Astrocyte (in vitro differentiated cells and primary cell): ENCODE results near the gene GABRR3. TPM values are rescaled to one million over a fixed set of nuclear protein-coding genes. Genes with fewer than 3 reads are reported as not detected.

Experiments used
- DNase-seq: peaks from one replicate; pipeline ENCODE4 v3.0.0-alpha.2; 2010; ENCODE audit warnings: low read depth
- FAIRE-seq: peaks from 2 replicates; lab custom pipeline; 2011; peaks lifted over from hg19 to GRCh38; lab: Jason Lieb, UNC
- H2AFZ ChIP-seq: 2 replicates; pipeline ENCODE4 v1.6.0; 2012; ENCODE audit warnings: low read depth, low read length, inconsistent platforms
- H3K27ac ChIP-seq: 2 replicates; pipeline ENCODE4 v1.5.1; 2011; ENCODE audit warnings: low read depth, low read length, inconsistent platforms
- H3K27me3 ChIP-seq: 2 replicates; pipeline ENCODE4 v1.6.0; 2011; ENCODE audit warnings: low read length, inconsistent platforms; ENCODE audit not compliant: insufficient read depth
- H3K36me3 ChIP-seq: 2 replicates; pipeline ENCODE4 v1.5.1; 2011; ENCODE audit warnings: low read length, inconsistent platforms; ENCODE audit not compliant: insufficient read depth
- H3K4me1 ChIP-seq: 2 replicates; pipeline ENCODE4 v1.5.1; 2011; ENCODE audit warnings: low read length, inconsistent platforms; ENCODE audit not compliant: insufficient read depth
- H3K4me2 ChIP-seq: 2 replicates; pipeline ENCODE4 v1.6.0; 2012; ENCODE audit warnings: low read length, inconsistent platforms
- H3K4me3 ChIP-seq: 2 replicates; pipeline ENCODE4 v1.5.1; 2011; ENCODE audit warnings: low read depth, mild to moderate bottlenecking, low read length, inconsistent platforms; ENCODE audit not compliant: insufficient read depth
- H3K79me2 ChIP-seq: 2 replicates; pipeline ENCODE4 v1.6.0; 2012; ENCODE audit warnings: mild to moderate bottlenecking, low read length, inconsistent platforms; ENCODE audit not compliant: insufficient read depth
- H3K9ac ChIP-seq: 2 replicates; pipeline ENCODE4 v1.6.0; 2012; ENCODE audit warnings: mild to moderate bottlenecking, low read length, inconsistent platforms
- H3K9me3 ChIP-seq: 2 replicates; pipeline ENCODE4 v1.5.1; 2012; ENCODE audit warnings: low read depth, mild to moderate bottlenecking, low read length, inconsistent platforms; ENCODE audit not compliant: insufficient read depth
- H4K20me1 ChIP-seq: 2 replicates; pipeline ENCODE4 v1.6.0; 2012; ENCODE audit warnings: low read length, inconsistent platforms; ENCODE audit not compliant: insufficient read depth
- H3K27ac Mint-ChIP-seq: one replicate; pipeline ENCODE4 v1.8.0; 2021; ENCODE audit warnings: mild to moderate bottlenecking, mixed read lengths; ENCODE audit not compliant: unreplicated experiment
- H3K27me3 Mint-ChIP-seq: one replicate; pipeline ENCODE4 v1.8.0; 2021; ENCODE audit warnings: low read depth, mixed read lengths; ENCODE audit not compliant: unreplicated experiment
- H3K36me3 Mint-ChIP-seq: one replicate; pipeline ENCODE4 v1.8.0; 2021; ENCODE audit warnings: low read depth, mixed read lengths; ENCODE audit not compliant: unreplicated experiment
- H3K4me1 Mint-ChIP-seq: one replicate; pipeline ENCODE4 v1.8.0; 2021; ENCODE audit warnings: low read depth, mixed read lengths; ENCODE audit not compliant: unreplicated experiment
- H3K4me3 Mint-ChIP-seq: one replicate; pipeline ENCODE4 v1.8.0; 2021; ENCODE audit warnings: mild to moderate bottlenecking, moderate library complexity, mixed read lengths; ENCODE audit not compliant: unreplicated experiment
- H3K9me3 Mint-ChIP-seq: one replicate; pipeline ENCODE4 v1.8.0; 2021; ENCODE audit warnings: mild to moderate bottlenecking, mixed read lengths; ENCODE audit not compliant: unreplicated experiment
- EZH2 ChIP-seq: IDR thresholded peaks from 2 replicates; pipeline ENCODE4 v1.6.1; 2012; ENCODE audit warnings: mild to moderate bottlenecking, low read length, inconsistent platforms; ENCODE audit not compliant: insufficient read depth
- total RNA-seq: library from RNA; stranded (reverse); gene quantifications from 2 replicates; pipeline ENCODE4 v1.2.1, GENCODE V29; 2021
- TF ChIP-seq, protein P1 (sequence below): IDR thresholded peaks from 2 replicates; pipeline ENCODE4 v1.5.1; 2011; ENCODE audit warnings: low read depth, mild to moderate bottlenecking, inconsistent platforms, low read length, moderate library complexity; ENCODE audit not compliant: insufficient read depth

Gene GABRR3
- total RNA-seq, 1 donor from 2014 or later, result not detected

DNA sequence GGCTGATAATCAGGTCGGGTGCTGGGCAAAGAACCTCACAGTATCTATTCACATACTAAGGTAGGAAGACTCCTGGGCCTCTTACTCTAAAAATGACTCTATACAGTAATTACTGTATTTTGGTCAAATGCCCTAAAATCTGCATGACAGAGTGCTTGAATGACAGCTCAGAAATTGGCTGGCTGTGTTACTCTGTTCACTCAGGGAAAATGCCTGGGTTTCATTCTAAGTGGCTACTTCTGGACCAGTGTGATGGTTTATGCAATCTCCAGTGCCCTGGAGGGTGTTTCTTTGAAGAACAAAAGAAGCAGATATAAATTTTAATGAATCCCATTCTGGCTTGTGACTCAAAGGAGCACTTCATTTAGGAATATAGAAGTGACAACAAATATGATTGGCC lies 2.2 kb downstream of the GABRR3 start:
- no peaks in the 10 kb centered on the region for H3K36me3 ChIP-seq
- H3K4me3 ChIP-seq, result no peak overlapping the region
- no peaks in the 10 kb centered on the region for H3K4me1 ChIP-seq
- FAIRE-seq (no peak), DNase-seq (no peak)
- H3K27ac Mint-ChIP-seq, result no peak overlapping the region
- no peaks in the 10 kb centered on the region for H3K9me3 Mint-ChIP-seq
- no peaks in the 10 kb centered on the region for H3K79me2 ChIP-seq
- H3K9ac ChIP-seq, result no peak overlapping the region
- peaks cover 2% of the 10 kb centered on the region for H3K4me1 Mint-ChIP-seq
- TF ChIP-seq, protein P1, sequence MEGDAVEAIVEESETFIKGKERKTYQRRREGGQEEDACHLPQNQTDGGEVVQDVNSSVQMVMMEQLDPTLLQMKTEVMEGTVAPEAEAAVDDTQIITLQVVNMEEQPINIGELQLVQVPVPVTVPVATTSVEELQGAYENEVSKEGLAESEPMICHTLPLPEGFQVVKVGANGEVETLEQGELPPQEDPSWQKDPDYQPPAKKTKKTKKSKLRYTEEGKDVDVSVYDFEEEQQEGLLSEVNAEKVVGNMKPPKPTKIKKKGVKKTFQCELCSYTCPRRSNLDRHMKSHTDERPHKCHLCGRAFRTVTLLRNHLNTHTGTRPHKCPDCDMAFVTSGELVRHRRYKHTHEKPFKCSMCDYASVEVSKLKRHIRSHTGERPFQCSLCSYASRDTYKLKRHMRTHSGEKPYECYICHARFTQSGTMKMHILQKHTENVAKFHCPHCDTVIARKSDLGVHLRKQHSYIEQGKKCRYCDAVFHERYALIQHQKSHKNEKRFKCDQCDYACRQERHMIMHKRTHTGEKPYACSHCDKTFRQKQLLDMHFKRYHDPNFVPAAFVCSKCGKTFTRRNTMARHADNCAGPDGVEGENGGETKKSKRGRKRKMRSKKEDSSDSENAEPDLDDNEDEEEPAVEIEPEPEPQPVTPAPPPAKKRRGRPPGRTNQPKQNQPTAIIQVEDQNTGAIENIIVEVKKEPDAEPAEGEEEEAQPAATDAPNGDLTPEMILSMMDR, result no peak
- TF ChIP-seq EZH2, result no peak
- H3K27me3 ChIP-seq, result no peaks in the 10 kb centered on the region
- no peak overlapping the region for H3K4me3 Mint-ChIP-seq
- H3K9me3 ChIP-seq, result no peaks in the 10 kb centered on the region
- no peaks in the 10 kb centered on the region for H3K27me3 Mint-ChIP-seq
- H4K20me1 ChIP-seq, result no peaks in the 10 kb centered on the region
- H3K36me3 Mint-ChIP-seq, result no peaks in the 10 kb centered on the region
- no peak overlapping the region for H3K4me2 ChIP-seq
- no peak overlapping the region for H3K27ac ChIP-seq
- no peak overlapping the region for H2AFZ ChIP-seq

DNA sequence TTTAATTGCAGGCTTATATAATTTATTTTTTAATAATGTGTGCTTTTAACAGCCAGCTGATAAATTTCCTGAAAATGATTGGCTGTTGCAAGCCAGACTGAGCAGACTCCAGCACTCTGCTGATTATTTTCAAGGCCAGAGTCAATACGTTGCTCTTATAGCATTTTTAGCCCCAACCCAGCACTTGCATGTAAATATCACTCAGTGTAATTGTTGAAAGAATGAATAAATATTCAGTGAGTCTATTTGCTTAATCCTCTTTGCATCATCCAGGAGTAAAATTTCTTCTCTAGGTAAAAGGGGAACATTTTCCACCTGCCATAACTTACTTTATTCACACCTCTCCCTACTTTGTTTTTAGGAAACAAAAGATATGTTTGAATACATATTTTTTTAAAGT lies 2.9 kb downstream of the GABRR3 start:
- no peaks in the 10 kb centered on the region for H3K4me1 ChIP-seq
- no peak overlapping the region for H3K4me3 ChIP-seq
- no peaks in the 10 kb centered on the region for H3K36me3 Mint-ChIP-seq
- H3K9ac ChIP-seq, result no peak overlapping the region
- no peaks in the 10 kb centered on the region for H3K9me3 ChIP-seq
- no peak for TF ChIP-seq EZH2
- TF ChIP-seq, protein P1, result no peak
- peaks cover 2% of the 10 kb centered on the region for H3K4me1 Mint-ChIP-seq
- no peaks in the 10 kb centered on the region for H4K20me1 ChIP-seq
- no peak for FAIRE-seq
- H3K27ac ChIP-seq, result no peak overlapping the region
- no peak overlapping the region for H3K4me3 Mint-ChIP-seq
- no peaks in the 10 kb centered on the region for H3K79me2 ChIP-seq
- no peaks in the 10 kb centered on the region for H3K36me3 ChIP-seq
- no peak overlapping the region for H3K27ac Mint-ChIP-seq
- H3K27me3 ChIP-seq, result no peaks in the 10 kb centered on the region
- no peak overlapping the region for H3K4me2 ChIP-seq
- H2AFZ ChIP-seq, result no peak overlapping the region
- H3K27me3 Mint-ChIP-seq, result no peaks in the 10 kb centered on the region
- no peaks in the 10 kb centered on the region for H3K9me3 Mint-ChIP-seq
- no peak for DNase-seq

DNA sequence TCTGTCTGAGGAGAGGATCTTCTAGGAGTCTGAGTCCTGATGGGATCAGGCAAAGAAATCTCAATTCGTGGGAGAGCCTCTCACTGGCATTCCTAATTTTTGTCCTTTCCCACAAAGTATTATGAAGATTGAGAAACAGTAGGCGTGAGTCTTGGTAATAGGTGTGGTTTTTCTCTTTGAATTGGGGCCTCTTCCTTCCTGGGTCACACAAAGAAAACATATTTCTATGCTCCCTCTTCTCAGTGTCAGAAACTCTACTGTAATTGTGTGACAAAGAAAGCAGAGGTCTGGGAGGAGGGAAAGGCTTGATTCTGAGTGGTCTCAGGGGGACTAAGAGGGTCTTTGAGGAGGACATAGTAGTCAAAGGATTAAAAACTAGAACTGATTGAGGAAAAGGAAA lies 6.0 kb downstream of the GABRR3 start:
- Histone ChIP-seq H3K9ac (no peak overlapping the region), H4K20me1 (no peaks in the 10 kb centered on the region), H3K27ac (no peak overlapping the region), H3K4me3 (no peak overlapping the region), H3K9me3 (no peaks in the 10 kb centered on the region), H3K4me2 (no peak overlapping the region), H3K36me3 (no peaks in the 10 kb centered on the region), H2AFZ (no peak overlapping the region), H3K4me1 (no peaks in the 10 kb centered on the region), H3K79me2 (no peaks in the 10 kb centered on the region), H3K27me3 (no peaks in the 10 kb centered on the region)
- FAIRE-seq, result no peak
- no peaks in the 10 kb centered on the region for H3K9me3 Mint-ChIP-seq
- TF ChIP-seq EZH2, result no peak
- TF ChIP-seq, protein P1, result no peak
- H3K27ac Mint-ChIP-seq, result no peak overlapping the region
- H3K27me3 Mint-ChIP-seq, result no peaks in the 10 kb centered on the region
- no peak for DNase-seq
- no peak overlapping the region for H3K4me3 Mint-ChIP-seq
- peaks cover 2% of the 10 kb centered on the region for H3K4me1 Mint-ChIP-seq
- no peaks in the 10 kb centered on the region for H3K36me3 Mint-ChIP-seq
